ENCODE data around the gene SPOCD1.

The SPOCD1 gene

GRCh38 chr1:31755850-31756492 lies 59.9 kb downstream of the SPOCD1 start:
- no peak for DNase-seq (ENCODE audit: low spot score)

GRCh38 chr1:31755197-31755611 lies 60.6 kb downstream of the SPOCD1 start:
- DNase-seq (ENCODE audit: low spot score): no peak

GRCh38 chr1:31754397-31754796 lies 61.4 kb downstream of the SPOCD1 start:
- no peak for DNase-seq (ENCODE audit: low spot score)

- no peak for DNase-seq (ENCODE audit: low spot score)
These were observed 62.0 kb downstream of the SPOCD1 start for GRCh38 chr1:31753707-31754349.

GRCh38 chr1:31752952-31753475 lies 62.8 kb downstream of the SPOCD1 start:
- no peak for DNase-seq (ENCODE audit: low spot score)

- no peak for DNase-seq (ENCODE audit: low spot score)
These were observed 63.6 kb downstream of the SPOCD1 start for GRCh38 chr1:31752258-31752657.

GRCh38 chr1:31751822-31752241 lies 64.0 kb downstream of the SPOCD1 start:
- no peak for DNase-seq (ENCODE audit: low spot score)

GRCh38 chr1:31750858-31751510 lies 64.8 kb downstream of the SPOCD1 start:
- peak; percentile 27 for DNase-seq (ENCODE audit: low spot score)

GRCh38 chr1:31749785-31750735 lies 65.8 kb downstream of the SPOCD1 start:
- no peak for DNase-seq (ENCODE audit: low spot score)

- DNase-seq (ENCODE audit: low spot score): no peak
These were observed 67.5 kb downstream of the SPOCD1 start for GRCh38 chr1:31748365-31748764.

GRCh38 chr1:31747304-31747703 lies 68.5 kb downstream of the SPOCD1 start:
- no peak for DNase-seq (ENCODE audit: low spot score)

- DNase-seq (ENCODE audit: low spot score): no peak
These were observed 69.1 kb downstream of the SPOCD1 start for GRCh38 chr1:31746687-31747086.

GRCh38 chr1:31745946-31746670 lies 69.7 kb downstream of the SPOCD1 start:
- DNase-seq (ENCODE audit: low spot score): no peak

- peak; percentile 41 for DNase-seq (ENCODE audit: low spot score)
These were observed 70.5 kb downstream of the SPOCD1 start for GRCh38 chr1:31745096-31745945.

GRCh38 chr1:31744165-31744888 lies 71.5 kb downstream of the SPOCD1 start:
- no peak for DNase-seq (ENCODE audit: low spot score)

GRCh38 chr1:31742462-31743212 lies 73.2 kb downstream of the SPOCD1 start:
- no peak for DNase-seq (ENCODE audit: low spot score)
